Stimulated activated CD8-positive, alpha-beta memory T cell treated with anti-CD3 and anti-CD28 coated beads, Interleukin-2, amount 100 ng/mL, for 1 hour (primary cell): ENCODE results near the gene PRX.
"Not testable (repeated sequence)": the region's sequence is repeated elsewhere in the genome, so short reads cannot be mapped to it uniquely, and the experiment has no call there.

Experiments used
- DNase-seq, 2 donors: peaks; one replicate each; pipeline ENCODE4 v3.0.0-alpha.2; 2020; ENCODE audit warnings: low read depth in 2 of 2

PRX gene

DNA sequence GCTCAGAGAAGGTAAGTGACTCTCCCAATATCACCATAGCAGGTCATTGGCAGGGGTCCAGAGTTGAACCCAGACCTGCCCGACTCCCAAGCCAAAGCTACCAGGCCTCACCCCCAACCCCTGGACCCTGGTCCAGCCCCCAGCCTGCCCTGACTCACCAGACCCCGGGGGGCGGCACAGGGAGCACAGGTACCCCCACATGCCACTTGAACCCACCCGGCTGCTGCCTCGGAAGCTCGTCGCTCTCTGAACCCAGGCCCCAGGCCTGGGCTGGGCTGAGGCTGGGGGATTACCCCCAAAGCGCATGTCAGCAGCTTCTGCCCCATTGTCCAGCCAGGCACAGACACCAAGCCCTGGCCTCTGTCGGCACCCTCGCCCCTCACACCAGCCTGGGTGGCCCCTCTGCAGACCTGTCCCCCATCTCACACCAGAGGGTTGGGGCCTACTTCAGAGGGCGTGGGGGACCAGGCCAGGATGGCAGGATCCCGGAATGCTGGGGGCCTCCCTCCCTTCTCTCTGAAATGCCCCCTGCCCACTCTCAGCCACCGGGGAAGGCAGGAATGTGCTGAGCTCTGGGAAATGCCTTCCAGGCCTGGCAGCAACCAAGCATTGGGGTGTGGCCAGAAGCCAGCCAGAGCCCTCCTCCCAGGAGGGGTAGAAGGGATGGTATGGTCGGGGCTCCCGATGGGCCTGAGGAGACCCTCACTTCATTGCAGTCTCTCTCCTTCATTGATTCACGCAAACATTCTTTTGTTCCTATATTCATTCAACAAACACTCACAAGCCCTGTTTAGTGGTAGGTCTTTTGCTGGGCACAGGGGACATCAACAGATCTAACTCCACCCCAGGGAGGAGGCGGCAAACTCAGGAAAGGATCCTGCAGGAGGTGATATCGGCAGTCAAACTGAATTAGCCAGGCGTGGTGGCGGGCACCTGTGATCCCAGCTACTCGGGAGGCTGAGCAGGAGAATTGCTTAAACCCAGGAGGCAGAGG lies 1.7 kb upstream of the PRX start:
- DNase-seq, result no peak

DNA sequence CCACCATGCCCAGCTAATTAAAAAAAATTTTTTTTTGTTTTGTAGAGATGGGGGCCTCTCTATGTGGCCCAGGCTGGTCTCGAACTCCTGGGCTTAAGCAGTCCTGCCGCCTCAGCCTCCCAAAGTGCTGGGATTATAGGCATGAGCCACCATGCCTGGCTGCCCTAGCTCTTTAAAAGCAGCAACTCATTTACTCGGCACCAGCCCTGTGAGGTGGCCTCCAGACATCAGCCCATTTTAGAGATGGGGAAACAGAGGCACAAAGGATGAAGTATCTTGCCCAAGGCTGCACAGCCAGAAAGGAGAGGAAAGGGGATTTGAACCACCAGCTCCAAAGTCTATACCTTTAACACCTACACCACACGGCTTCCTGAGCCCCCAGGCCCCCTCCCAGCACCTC lies 312 bp downstream of the PRX start:
- DNase-seq, result no peak

DNA sequence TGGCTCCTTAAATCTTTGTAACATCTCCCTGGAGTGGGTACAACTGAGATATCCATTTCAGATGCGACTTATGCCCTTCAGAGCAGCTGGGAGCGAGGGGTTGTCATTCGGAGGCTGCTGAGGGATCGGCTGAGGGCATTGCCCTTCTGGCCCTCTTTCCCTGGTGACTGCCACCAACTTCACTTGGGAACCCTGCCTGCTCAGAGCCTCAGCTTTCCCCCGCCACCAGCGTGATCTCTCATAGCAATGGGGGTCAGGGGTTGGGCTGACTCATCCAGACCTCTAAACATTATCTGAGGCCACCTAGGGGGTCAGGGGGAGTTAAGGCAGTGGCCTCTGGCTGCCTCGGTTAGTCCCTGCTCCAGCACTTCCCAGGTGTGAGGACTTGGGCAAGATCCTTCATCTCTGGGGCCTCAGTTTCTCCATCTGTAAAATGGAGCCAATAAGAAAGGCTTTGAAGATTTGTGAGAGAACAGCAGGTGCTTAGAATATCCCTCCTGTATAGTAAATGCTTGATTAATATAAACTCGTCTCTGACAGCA lies 1.1 kb downstream of the PRX start:
- DNase-seq, result no peak

DNA sequence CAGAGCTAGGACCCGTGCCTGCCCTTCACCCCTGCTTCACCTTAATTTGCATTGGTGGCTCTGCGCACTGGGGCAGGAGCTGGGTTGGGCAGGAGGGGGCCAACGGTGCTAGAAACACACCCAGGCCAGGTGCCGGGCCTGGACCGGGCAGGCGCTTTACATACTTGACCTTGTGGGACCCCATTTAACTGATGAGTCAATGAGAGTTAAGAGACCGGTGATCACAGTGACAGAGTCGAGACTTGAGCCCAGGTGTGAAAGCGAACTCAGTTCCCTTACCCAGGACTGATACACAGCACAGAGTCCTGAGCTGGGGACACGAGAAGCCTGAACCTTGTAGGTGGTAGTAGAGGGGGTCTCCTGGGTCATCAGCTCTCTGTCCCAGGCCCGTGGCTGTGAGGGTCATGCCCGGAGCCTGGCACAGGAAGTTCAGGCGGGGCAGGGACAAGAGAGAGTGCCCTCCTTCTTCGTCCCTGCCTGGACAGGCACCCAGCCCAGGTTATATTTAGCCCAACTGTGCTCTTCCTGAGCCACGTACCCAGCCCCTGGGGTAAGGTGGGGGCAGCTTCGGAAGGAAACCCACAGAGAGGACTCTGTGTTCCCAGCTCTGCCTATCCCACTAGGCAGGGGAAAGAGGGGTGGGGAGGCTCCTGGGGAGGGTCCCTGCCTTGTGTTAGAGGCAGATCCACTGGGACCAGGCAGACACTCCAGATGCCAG lies 1.9 kb downstream of the PRX start:
- DNase-seq, result no peak

DNA sequence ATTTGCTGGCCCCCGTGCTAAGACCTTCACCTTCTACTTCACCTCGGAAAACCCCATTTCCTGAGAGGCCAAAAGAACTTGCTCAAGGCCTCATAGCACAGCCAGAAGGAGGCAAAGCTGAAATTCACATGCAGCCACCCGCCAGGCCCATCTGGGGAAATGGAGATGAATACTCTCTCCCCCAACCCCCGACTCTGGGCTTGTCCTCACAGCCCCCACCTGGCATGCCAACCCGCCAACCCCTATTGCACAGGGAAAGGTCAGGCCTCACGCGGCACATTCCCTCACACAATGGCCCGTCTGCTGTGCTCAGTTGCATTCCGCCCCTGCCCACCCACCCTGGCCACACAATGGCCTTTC lies 3.2 kb downstream of the PRX start:
- DNase-seq, result no peak

DNA sequence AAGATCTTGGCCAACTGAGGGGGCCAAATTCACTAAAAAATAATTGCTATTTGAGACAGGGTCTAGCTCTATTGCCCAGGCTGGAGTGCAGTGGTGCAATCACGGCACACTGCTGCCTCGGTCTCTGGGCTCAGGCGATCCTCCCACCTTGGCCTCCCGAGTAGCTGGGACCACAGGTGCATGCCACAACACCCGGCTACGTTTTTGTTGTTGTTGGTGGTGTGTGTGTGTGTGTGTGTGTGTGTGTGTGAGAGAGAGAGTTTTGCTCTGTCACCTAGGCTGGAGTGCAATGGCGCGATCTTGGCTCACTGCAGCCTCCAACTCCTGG lies 4.6 kb downstream of the PRX start:
- DNase-seq, result not testable (repeated sequence)

DNA sequence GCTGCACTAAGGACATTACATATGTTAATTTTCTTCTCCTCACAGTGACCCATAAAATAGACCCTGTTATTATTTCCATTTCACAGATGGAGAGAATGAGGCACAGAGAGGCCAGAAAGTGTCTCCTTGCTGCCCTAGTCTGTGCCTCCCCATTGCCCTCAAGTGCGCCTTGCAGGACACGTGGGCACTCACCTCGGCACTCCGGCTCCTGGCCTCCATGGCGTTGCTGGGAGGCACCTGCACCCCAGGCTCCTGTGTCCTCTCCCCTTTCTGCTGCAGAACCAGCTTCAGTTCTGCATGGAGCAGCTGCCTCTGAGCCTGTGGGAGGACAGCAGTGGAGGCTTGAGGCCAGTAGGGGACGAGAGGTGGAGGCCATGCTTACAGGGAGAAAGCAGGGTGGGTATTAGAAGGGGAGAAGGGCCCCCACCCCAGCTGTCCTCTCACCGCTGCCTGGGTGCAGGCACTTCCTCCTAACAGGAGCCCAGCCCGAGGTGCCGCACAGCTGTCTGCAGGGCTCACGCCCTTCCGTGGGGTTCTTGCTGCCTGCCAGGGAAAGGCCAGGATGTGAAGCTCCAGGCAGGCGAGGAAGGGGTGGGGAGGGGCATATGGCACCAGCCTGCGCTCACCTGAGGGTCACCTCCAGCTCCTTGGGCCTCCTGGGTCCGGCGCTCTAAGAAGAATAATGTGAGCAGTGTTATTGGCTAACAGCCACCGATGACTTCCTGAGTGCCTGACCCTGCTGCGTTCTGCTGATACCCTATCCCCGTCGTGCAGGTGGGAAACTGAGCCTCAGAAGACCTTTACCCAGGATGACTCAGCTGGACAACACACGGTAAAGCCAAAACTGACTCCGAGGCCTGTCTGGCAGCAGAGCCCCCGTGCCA lies 5.2 kb downstream of the PRX start:
- no peak for DNase-seq

DNA sequence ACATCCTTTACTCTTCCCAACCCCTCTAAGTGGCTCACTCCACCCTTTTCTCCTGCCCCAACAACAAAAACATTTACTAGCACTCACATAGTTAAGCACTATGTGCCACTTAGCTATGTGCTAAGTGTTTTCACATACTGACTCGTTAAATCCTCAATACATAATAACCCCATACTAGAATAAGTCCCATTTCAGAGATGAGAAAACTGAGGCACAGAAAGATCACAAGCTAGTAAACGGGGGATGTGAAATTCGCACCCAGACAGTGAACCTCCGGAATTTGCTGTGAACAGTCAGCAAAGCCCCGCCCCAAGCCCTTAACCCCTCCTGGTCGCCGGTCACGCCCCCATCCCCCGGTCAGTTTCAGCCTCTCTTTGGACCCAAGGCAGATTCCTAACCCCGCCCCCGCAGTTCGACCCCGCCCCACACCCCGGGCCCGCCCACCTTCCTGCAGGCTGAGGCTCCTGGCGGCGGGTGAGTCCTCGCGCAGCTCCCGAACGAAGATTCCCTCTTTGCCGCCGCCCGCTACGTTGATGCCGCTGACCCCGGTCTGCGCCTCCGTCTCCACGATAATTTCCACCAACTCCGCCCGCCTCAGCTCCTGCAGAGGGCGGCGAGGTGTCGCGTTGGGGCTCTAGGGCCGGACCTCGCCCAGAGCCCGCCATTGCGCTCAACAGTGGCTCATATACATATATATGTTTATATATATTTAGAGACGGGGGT lies 9.8 kb downstream of the PRX start:
- peak; percentile 43 to 58 for DNase-seq

DNA sequence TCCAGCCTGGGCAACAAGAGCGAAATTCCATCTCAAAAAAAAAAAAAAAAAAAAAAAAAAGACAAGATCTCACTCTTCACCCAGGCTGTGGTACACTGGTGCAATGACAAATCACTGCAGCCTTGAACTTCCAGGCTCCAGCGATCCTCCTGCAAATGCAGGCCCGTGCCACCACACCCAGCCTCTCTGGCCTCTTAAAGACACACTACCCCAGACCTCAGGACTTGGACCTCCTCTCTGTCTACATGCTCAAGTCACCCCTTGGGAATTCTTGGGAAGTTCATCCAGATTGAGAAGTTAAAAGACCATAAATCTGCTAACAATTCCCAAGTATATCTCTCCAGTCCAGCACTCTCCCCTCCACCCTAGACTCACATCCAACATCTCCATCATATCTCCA lies 12.6 kb downstream of the PRX start:
- DNase-seq, result no peak

DNA sequence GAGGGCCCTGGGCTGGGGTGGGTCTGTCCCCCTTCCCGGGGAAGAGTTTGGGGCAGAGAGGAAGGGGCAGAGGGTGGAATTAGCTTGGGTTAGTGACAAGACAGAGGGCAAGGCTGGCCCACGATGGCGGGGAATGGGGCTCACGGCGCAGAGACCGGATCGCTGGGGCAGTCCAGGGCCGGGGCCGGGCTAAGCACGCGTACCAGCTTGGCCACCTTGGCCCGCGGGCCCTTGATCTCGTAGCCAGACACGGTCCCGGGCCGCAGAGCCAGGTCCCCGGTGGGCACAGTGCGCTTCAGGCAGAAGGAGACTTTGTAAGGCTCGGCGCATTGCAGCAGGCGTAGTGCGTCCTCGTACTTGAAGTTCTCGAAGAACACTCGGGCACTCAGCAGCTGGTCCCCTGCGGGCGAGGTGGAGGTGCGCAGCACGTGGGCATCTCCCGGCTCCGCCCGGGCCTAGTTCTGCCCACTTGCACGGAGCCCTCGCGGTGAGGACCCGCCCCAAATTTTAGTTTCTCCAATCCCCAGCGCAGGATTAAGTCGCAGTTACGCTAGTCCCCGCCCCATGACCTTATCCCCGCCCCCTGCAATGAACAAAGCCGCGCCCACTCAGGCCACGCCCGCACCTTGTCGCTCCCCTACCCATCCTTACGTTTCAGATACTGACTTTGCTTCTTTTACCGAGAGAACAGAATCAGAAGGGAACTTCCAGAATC lies 14.6 kb downstream of the PRX start:
- DNase-seq, result peak in 1 of 2 donors; percentile 31

DNA sequence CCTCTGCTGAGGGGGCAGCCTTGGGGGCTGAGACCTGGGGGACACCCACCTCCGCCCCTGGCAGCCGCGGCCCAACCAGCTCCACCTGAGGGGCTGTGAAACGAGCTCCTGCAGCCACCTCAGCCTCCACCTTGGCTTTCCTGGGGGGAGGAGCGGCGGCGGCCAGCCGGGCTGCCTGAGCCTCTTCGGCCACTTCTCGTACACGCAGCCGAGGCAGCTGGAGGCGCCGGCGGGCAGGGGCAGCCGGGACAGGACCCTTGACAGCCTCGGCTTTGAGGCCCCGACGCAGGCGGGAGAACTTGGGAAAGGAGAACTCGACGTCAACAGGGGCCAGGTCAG lies 15.6 kb downstream of the PRX start:
- no peak for DNase-seq

DNA sequence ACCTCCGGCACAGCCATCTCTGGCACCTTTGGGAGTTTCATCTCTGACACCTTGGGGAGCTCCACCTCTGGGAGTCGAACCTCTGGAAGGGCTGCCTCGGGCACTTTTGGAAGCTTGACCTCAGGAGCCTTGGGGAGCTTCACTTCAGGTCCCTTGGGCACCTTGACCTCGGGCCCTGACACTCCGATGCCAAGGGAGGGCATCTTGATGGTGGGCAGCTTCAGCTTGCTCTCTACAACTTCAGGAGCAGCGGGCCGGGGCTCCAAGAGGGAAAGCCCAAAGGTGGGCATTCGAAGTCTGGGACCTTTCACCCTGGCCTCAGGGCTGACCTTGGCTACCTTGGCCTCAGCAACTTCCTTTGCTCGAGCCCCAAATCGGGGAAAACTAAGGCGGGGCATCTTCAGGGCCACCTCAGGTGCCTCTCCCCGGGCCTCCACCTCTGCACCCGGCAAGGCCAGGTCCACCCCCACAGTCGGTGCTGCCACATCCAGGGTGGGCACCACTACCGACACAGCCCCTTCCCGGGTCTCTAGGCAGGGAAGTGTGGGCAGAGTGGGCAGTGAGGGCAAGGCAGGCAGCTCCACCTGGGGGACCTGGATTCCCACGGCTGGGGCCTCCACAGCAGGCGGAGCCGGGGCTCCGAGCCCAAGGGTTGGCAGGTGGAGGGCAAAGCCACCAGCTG lies 16.2 kb downstream of the PRX start:
- DNase-seq, result no peak

DNA sequence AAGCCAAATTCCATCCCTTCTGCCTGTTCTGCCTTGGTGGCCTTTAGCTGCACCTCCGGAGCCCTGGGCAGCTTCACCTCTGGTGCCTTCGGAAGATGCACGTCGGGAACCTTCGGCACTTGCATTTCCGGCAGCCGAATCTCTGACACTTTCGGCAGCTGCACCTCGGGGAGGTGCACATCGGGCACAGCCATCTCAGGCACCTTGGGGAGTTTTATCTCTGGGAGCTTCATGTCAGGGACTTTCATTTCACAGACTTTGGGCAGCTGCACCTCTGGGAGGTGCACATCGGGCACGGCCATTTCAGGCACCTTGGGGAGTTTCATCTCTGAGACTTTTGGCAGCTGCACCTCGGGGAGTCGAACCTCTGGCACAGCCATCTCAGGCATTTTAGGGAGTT lies 17.2 kb downstream of the PRX start:
- no peak for DNase-seq

DNA sequence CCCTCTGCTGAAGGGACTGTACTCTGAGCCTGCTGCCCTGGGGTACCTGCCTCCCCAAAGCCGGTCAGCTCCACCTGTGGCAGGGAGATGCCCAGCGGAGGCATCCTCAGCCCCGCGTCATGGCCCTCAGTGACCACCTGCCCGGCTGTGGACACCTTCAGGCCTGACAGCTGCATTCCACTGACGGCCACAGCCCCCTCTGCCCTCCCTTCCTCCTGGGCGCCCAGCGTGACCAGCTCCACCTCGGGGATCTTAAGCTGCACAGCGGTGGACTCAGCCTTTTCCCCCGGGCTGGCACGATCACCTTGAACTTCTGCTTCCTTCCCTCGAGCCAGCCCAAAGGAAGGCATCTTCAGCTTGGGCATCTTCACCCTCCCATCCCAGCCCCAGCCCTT lies 18.4 kb downstream of the PRX start:
- no peak for DNase-seq

DNA sequence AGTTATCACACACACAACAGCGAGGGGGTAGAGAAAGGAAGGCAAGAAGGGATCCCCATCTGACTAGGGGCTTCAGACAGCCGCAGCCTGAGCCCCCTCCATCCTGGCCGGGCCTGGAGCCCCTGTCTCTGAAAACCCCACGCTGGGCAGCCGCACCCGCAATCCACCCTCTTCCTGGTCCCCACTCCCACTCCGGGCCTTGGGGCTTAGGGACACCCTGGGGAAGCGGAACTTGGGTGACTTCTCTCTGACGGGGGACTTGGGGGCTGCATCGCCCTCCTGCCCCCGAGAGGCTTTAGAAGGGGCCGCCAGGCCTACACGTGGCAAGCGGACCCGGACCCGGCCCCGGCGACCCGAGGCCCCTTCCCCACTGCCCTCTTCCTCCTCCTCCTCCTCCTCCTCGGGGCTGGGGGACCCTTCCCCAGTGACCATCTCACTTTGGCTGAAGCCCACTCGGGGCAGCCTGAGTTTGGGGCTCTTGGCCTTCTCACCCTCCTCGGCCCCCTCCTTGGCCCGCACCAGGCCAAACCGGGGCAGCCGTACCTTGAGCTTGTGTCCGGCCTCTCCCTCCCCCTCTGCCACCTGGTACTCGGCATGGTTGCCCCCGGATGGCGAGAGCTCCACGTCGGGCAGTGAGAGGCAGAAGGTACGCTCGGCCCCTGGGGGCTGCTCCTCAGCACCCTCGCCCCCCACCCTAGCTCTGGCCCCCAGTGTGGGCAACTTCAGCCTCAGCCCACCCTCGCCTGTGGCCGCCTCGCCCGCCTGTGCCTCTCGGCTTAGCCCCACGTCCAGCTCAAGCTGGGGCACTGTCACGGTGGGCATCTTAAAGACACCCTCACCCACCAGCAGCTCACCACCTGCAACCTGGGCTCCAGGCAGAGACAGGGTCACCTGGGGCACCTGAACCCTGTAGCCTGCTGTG lies 19.0 kb downstream of the PRX start:
- DNase-seq, result no peak

DNA sequence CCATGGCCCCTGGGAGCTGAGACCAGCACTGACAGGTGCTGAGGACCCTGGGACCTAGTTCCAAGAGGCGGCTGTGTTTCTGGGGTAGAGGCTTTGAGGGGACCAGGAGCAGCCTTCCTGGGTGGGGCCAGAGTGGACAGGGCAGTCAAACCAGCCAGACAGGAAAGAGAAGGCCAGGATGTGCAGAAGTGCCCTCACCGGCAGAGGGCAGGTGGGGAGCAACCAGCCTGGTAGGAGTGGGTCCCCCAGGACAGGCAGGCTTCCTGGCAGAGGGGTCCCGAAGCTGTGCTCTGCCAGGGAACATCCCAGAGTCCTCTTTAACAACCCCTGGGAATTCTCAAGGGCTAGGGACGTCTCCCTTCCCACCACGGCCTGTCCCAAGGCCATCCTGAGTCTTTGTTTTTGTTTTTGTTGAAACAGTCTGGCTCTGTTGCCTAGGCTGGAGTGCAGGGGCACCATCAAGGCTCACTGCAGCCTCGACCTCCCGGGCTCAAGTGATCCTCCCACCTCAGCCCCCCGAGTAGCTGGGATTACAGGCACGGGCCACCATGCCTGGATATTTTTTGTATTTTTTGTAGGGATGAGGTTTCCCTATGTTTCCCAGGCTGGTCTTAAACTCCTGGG lies 20.2 kb downstream of the PRX start:
- no peak for DNase-seq

DNA sequence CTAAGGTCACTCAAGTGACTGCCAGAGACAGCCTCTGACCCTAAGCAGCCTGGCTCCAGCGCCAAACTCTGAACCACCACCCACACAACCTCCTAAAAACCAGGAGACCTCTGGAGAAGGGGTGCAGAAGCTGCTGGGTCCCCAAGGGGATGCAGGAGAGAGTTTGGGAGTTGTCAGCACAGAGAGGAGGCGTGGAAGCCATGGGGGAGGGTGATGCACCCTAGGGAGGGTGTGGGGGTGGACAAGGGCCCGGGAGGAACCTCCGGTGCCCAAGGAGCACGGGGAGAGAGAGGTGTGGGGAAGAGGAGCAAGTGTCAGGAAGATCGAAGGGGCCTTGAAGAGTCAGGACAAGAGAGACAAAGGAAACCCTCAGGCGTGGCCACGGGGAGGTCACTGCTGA lies 21.1 kb downstream of the PRX start:
- no peak for DNase-seq

DNA sequence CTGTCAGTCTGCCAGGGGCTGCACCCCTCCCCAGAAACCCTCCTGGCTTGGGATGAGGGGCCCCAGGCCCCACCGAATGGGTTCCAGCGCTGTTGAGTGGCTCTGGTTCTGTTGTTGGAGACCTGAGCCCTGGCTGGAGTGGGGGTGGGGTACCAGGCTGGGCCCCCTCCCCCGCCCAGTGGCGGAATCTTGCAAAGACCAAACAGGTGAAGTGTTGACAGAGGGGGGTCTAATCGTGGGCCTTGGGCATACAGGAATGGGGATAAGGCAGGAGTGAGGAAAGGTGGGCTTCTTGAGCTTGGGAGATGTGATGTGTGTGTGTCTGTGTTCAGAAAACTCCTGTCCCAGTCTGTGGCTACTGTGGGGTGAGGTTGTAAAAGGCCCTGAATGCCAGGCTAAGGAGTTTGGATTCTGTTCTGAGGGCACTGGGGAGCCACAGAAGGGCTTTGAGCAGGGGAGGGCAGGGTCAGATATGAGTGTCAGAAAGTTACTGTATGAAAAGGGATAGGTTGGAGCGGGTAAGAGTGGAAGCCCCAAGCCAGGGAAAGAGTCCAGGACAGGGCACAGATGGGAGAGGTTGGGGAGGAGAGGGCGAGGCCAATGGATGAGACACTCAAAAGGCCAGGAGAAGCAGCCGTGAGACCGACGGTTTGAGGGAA lies 23.0 kb downstream of the PRX start, which contains the start of gene HIPK4:
TSS of gene HIPK4 (minus strand) at position 98 of the 659 bp plus-strand sequence. CDS start 279 bp downstream, outside the sequence.
- DNase-seq, result no peak
